ENCODE data around the gene SRC. TPM values are rescaled to one million over a fixed set of nuclear protein-coding genes. Genes with fewer than 3 reads are reported as not detected.

SRC gene
- total RNA-seq, 1 experiment from 2014 or later, result 23.3 TPM

GRCh38 chr20:37311710-37312355, 34.1 kb upstream of the SRC start:
- CTCF ChIA-PET, result no interaction called here
- peaks cover 3% of the 10 kb centered on the region for H3K36me3 ChIP-seq (ENCODE audit: insufficient read depth, low read length, poor library complexity, severe bottlenecking)
- H3K4me1 ChIP-seq (ENCODE audit: insufficient read depth, low read length, poor library complexity, severe bottlenecking), result no peaks in the 10 kb centered on the region
- H3K27ac ChIP-seq (ENCODE audit: low read depth, low read length, poor library complexity, severe bottlenecking), result no peak overlapping the region
- POLR2A ChIA-PET (ENCODE audit: low non-redundant PET), result no interaction called here
- TF ChIP-seq, protein P1, sequence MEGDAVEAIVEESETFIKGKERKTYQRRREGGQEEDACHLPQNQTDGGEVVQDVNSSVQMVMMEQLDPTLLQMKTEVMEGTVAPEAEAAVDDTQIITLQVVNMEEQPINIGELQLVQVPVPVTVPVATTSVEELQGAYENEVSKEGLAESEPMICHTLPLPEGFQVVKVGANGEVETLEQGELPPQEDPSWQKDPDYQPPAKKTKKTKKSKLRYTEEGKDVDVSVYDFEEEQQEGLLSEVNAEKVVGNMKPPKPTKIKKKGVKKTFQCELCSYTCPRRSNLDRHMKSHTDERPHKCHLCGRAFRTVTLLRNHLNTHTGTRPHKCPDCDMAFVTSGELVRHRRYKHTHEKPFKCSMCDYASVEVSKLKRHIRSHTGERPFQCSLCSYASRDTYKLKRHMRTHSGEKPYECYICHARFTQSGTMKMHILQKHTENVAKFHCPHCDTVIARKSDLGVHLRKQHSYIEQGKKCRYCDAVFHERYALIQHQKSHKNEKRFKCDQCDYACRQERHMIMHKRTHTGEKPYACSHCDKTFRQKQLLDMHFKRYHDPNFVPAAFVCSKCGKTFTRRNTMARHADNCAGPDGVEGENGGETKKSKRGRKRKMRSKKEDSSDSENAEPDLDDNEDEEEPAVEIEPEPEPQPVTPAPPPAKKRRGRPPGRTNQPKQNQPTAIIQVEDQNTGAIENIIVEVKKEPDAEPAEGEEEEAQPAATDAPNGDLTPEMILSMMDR (conservative IDR thresholded peaks at IDR 0.05; ENCODE audit: low read depth, low read length), result no peak
- no peak for TF ChIP-seq EZH2 (IDR thresholded peaks at IDR 0.05; ENCODE audit: borderline replicate concordance, low read depth, low read length, poor library complexity, severe bottlenecking)
- H3K4me3 ChIP-seq (ENCODE audit: low read depth, low read length, poor library complexity, severe bottlenecking), result no peak overlapping the region
- H3K9me3 ChIP-seq (ENCODE audit: low read depth, low read length, poor library complexity, severe bottlenecking), result no peaks in the 10 kb centered on the region
- BruUV-seq (replicated peaks), result no TSS peak
- intact Hi-C loops (cut with micrococcal nuclease; ENCODE audit: unreplicated experiment), result no loop called here
- no peak for DNase-seq (ENCODE audit: low spot score)
- H3K27me3 ChIP-seq (replicated peaks; ENCODE audit: insufficient read depth, low read depth, low read length, poor library complexity), result no peaks in the 10 kb centered on the region

DNA sequence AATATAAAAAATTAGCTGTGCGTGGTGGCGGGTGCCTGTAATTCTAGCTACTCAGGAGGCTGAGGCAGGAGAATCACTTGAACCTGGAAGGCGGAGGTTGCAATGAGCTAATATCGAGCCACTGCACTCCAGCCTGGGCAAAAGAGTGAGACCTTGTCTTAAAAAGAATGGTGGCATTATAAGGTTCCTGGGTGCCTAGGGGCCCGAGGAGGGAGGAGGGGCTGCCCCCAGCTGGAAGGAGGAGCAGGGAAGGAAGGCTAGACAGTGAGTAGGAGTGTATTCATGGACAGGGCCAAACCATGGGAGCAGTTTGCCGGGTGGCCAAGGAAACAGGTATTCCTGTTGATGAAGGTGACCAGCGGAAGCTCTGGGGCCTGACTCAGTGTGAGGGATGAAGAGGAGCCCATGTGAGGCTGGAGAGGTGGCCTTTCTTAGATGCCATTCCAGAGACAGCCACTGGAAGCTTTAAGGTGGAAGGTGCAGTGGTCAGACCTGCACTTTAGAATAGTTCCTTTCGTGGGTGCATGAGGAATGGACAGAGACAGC, 32.3 kb upstream of the SRC start:
- Histone ChIP-seq H3K27ac (ENCODE audit: low read depth, low read length, poor library complexity, severe bottlenecking) (no peak overlapping the region), H3K4me1 (ENCODE audit: insufficient read depth, low read length, poor library complexity, severe bottlenecking) (no peaks in the 10 kb centered on the region), H3K9me3 (ENCODE audit: low read depth, low read length, poor library complexity, severe bottlenecking) (no peaks in the 10 kb centered on the region), H3K27me3 (replicated peaks; ENCODE audit: insufficient read depth, low read depth, low read length, poor library complexity) (no peaks in the 10 kb centered on the region), H3K36me3 (ENCODE audit: insufficient read depth, low read length, poor library complexity, severe bottlenecking) (peaks cover 3% of the 10 kb centered on the region), H3K4me3 (ENCODE audit: low read depth, low read length, poor library complexity, severe bottlenecking) (no peak overlapping the region)
- no TSS peak for BruUV-seq (replicated peaks)
- TF ChIP-seq, protein P1 (conservative IDR thresholded peaks at IDR 0.05; ENCODE audit: low read depth, low read length), result no peak
- TF ChIP-seq EZH2 (IDR thresholded peaks at IDR 0.05; ENCODE audit: borderline replicate concordance, low read depth, low read length, poor library complexity, severe bottlenecking), result no peak
- POLR2A ChIA-PET (ENCODE audit: low non-redundant PET), result interaction anchor here (0.6 kb wide), 1 partner anchor 330 kb away, joined by 3 read pairs; no protein-coding TSS in a partner anchor
- CTCF ChIA-PET, result no interaction called here
- intact Hi-C loops (cut with micrococcal nuclease; ENCODE audit: unreplicated experiment), result no loop called here
- DNase-seq (ENCODE audit: low spot score), result no peak

GRCh38 chr20:37314099-37314498, 31.8 kb upstream of the SRC start:
- H3K27ac ChIP-seq (ENCODE audit: low read depth, low read length, poor library complexity, severe bottlenecking), result no peak overlapping the region
- intact Hi-C loops (cut with micrococcal nuclease; ENCODE audit: unreplicated experiment), result no loop called here

More at GRCh38 chr20:37314099-37314498, 31.8 kb upstream of the SRC start:
- Histone ChIP-seq H3K4me1 (ENCODE audit: insufficient read depth, low read length, poor library complexity, severe bottlenecking) (no peaks in the 10 kb centered on the region), H3K4me3 (ENCODE audit: low read depth, low read length, poor library complexity, severe bottlenecking) (no peak overlapping the region), H3K27me3 (replicated peaks; ENCODE audit: insufficient read depth, low read depth, low read length, poor library complexity) (no peaks in the 10 kb centered on the region), H3K9me3 (ENCODE audit: low read depth, low read length, poor library complexity, severe bottlenecking) (no peaks in the 10 kb centered on the region), H3K36me3 (ENCODE audit: insufficient read depth, low read length, poor library complexity, severe bottlenecking) (peaks cover 3% of the 10 kb centered on the region)
- BruUV-seq (replicated peaks), result no TSS peak
- CTCF ChIA-PET, result no interaction called here
- DNase-seq (ENCODE audit: low spot score), result no peak
- POLR2A ChIA-PET (ENCODE audit: low non-redundant PET), result interaction anchor here (0.5 to 0.6 kb wide), 2 partner anchors 330 to 1444 kb away, joined by 3 read pairs; no protein-coding TSS in a partner anchor
- TF ChIP-seq, protein P1 (conservative IDR thresholded peaks at IDR 0.05; ENCODE audit: low read depth, low read length), result no peak
- no peak for TF ChIP-seq EZH2 (IDR thresholded peaks at IDR 0.05; ENCODE audit: borderline replicate concordance, low read depth, low read length, poor library complexity, severe bottlenecking)

All from A673 (cell line).